ENCODE data around the gene RHCG.

Gene RHCG

GRCh38 chr15:89514596-89515406 is 18.4 kb upstream of the RHCG start:
- no peak for ATAC-seq
- peaks cover 61% of the 10 kb centered on the region for H3K27me3 Mint-ChIP-seq
- H3K27ac Mint-ChIP-seq: no peak overlapping the region
- no peaks in the 10 kb centered on the region for H3K9me3 Mint-ChIP-seq
- no peaks in the 10 kb centered on the region for H3K36me3 Mint-ChIP-seq
- H3K4me1 Mint-ChIP-seq: no peaks in the 10 kb centered on the region
- no peak overlapping the region for H3K4me3 Mint-ChIP-seq

GRCh38 chr15:89514186-89514585 is 17.8 kb upstream of the RHCG start:
- Mint-ChIP-seq H3K9me3 (no peaks in the 10 kb centered on the region), H3K4me3 (no peak overlapping the region), H3K27me3 (peaks cover 63% of the 10 kb centered on the region), H3K36me3 (no peaks in the 10 kb centered on the region), H3K27ac (no peak overlapping the region), H3K4me1 (no peaks in the 10 kb centered on the region)
- no peak for ATAC-seq

- H3K4me3 Mint-ChIP-seq: no peak overlapping the region
- H3K4me1 Mint-ChIP-seq: no peaks in the 10 kb centered on the region
- peaks cover 63% of the 10 kb centered on the region for H3K27me3 Mint-ChIP-seq
- ATAC-seq: no peak
- no peaks in the 10 kb centered on the region for H3K9me3 Mint-ChIP-seq
- H3K27ac Mint-ChIP-seq: no peak overlapping the region
- no peaks in the 10 kb centered on the region for H3K36me3 Mint-ChIP-seq
Measured at GRCh38 chr15:89513284-89513683, 16.9 kb upstream of the RHCG start.

GRCh38 chr15:89512631-89513030 is 16.2 kb upstream of the RHCG start:
- H3K4me1 Mint-ChIP-seq: no peaks in the 10 kb centered on the region
- no peak for ATAC-seq
- no peak overlapping the region for H3K4me3 Mint-ChIP-seq
- H3K9me3 Mint-ChIP-seq: no peaks in the 10 kb centered on the region
- H3K27ac Mint-ChIP-seq: no peak overlapping the region
- no peaks in the 10 kb centered on the region for H3K36me3 Mint-ChIP-seq
- H3K27me3 Mint-ChIP-seq: peaks cover 63% of the 10 kb centered on the region

GRCh38 chr15:89506026-89506686 is 9.8 kb upstream of the RHCG start:
- Mint-ChIP-seq H3K36me3 (no peaks in the 10 kb centered on the region), H3K4me3 (no peak overlapping the region), H3K9me3 (no peaks in the 10 kb centered on the region), H3K27me3 (peaks cover 54% of the 10 kb centered on the region), H3K4me1 (no peaks in the 10 kb centered on the region), H3K27ac (no peak overlapping the region)
- no peak for ATAC-seq

- no peaks in the 10 kb centered on the region for H3K4me1 Mint-ChIP-seq
- no peak for ATAC-seq
- H3K27me3 Mint-ChIP-seq: peaks cover 53% of the 10 kb centered on the region
- no peaks in the 10 kb centered on the region for H3K9me3 Mint-ChIP-seq
- H3K4me3 Mint-ChIP-seq: no peak overlapping the region
- H3K27ac Mint-ChIP-seq: no peak overlapping the region
- no peaks in the 10 kb centered on the region for H3K36me3 Mint-ChIP-seq
Measured at GRCh38 chr15:89504166-89504565, 7.8 kb upstream of the RHCG start.

GRCh38 chr15:89502867-89503595 is 6.6 kb upstream of the RHCG start:
- Mint-ChIP-seq H3K27ac (no peak overlapping the region), H3K9me3 (no peaks in the 10 kb centered on the region), H3K36me3 (no peaks in the 10 kb centered on the region), H3K4me1 (no peaks in the 10 kb centered on the region), H3K27me3 (peaks cover 65% of the 10 kb centered on the region), H3K4me3 (no peak overlapping the region)
- ATAC-seq: no peak

- Mint-ChIP-seq H3K9me3 (no peaks in the 10 kb centered on the region), H3K27ac (no peak overlapping the region), H3K36me3 (no peaks in the 10 kb centered on the region), H3K27me3 (peaks cover 68% of the 10 kb centered on the region), H3K4me3 (no peak overlapping the region), H3K4me1 (no peaks in the 10 kb centered on the region)
- ATAC-seq: no peak
Measured at GRCh38 chr15:89501646-89502045, 5.3 kb upstream of the RHCG start.

- H3K27ac Mint-ChIP-seq: no peak overlapping the region
- no peaks in the 10 kb centered on the region for H3K36me3 Mint-ChIP-seq
- no peak overlapping the region for H3K4me3 Mint-ChIP-seq
- H3K4me1 Mint-ChIP-seq: peaks cover 7% of the 10 kb centered on the region
- no peaks in the 10 kb centered on the region for H3K9me3 Mint-ChIP-seq
- peaks cover 75% of the 10 kb centered on the region for H3K27me3 Mint-ChIP-seq
- no peak for ATAC-seq
Measured at GRCh38 chr15:89500397-89501270, 4.3 kb upstream of the RHCG start.

GRCh38 chr15:89499156-89499555 is 2.8 kb upstream of the RHCG start:
- peaks cover 11% of the 10 kb centered on the region for H3K4me1 Mint-ChIP-seq
- no peak overlapping the region for H3K4me3 Mint-ChIP-seq
- peaks cover 81% of the 10 kb centered on the region for H3K27me3 Mint-ChIP-seq
- H3K27ac Mint-ChIP-seq: no peak overlapping the region
- no peaks in the 10 kb centered on the region for H3K36me3 Mint-ChIP-seq
- ATAC-seq: no peak
- H3K9me3 Mint-ChIP-seq: no peaks in the 10 kb centered on the region

- H3K9me3 Mint-ChIP-seq: no peaks in the 10 kb centered on the region
- peaks cover 81% of the 10 kb centered on the region for H3K27me3 Mint-ChIP-seq
- no peak overlapping the region for H3K4me3 Mint-ChIP-seq
- no peak for ATAC-seq
- no peaks in the 10 kb centered on the region for H3K36me3 Mint-ChIP-seq
- H3K4me1 Mint-ChIP-seq: peaks cover 11% of the 10 kb centered on the region
- H3K27ac Mint-ChIP-seq: no peak overlapping the region
Measured at GRCh38 chr15:89498574-89498906, 2.2 kb upstream of the RHCG start.

GRCh38 chr15:89497231-89497630 is 848 bp upstream of the RHCG start:
- no peak overlapping the region for H3K4me3 Mint-ChIP-seq
- no peak for ATAC-seq
- H3K9me3 Mint-ChIP-seq: no peaks in the 10 kb centered on the region
- no peak overlapping the region for H3K27ac Mint-ChIP-seq
- peaks cover 11% of the 10 kb centered on the region for H3K4me1 Mint-ChIP-seq
- H3K27me3 Mint-ChIP-seq: peaks cover 76% of the 10 kb centered on the region
- H3K36me3 Mint-ChIP-seq: no peaks in the 10 kb centered on the region

GRCh38 chr15:89495638-89496145 is 691 bp downstream of the RHCG start:
- Mint-ChIP-seq H3K27me3 (peaks cover 76% of the 10 kb centered on the region), H3K4me1 (peaks cover 11% of the 10 kb centered on the region), H3K36me3 (no peaks in the 10 kb centered on the region), H3K27ac (no peak overlapping the region), H3K4me3 (no peak overlapping the region), H3K9me3 (no peaks in the 10 kb centered on the region)
- no peak for ATAC-seq

GRCh38 chr15:89494941-89495637 is 1.3 kb downstream of the RHCG start:
- ATAC-seq: no peak
- Mint-ChIP-seq H3K4me1 (peaks cover 11% of the 10 kb centered on the region), H3K27me3 (peaks cover 77% of the 10 kb centered on the region), H3K4me3 (no peak overlapping the region), H3K27ac (no peak overlapping the region), H3K9me3 (no peaks in the 10 kb centered on the region), H3K36me3 (no peaks in the 10 kb centered on the region)
